OCI-LY3 (cell line): ENCODE results near the gene ANKS1B.
A peak's percentile ranks its signal among the peaks of the same experiment; 100 is the strongest.

ENCODE experiments used
- H2AFZ ChIP-seq: fragments of 200-600, 300-600 bp; shearing (Covaris generic); 2 replicates; pipeline ENCODE4 v1.6.0; 2014; ENCODE audit warnings: antibody characterized with exemption, low read depth, low read length
- H3K27ac ChIP-seq: fragments of 200-600, 300-600 bp; sonication (generic); 2 replicates; pipeline ENCODE4 v1.5.1; 2014; ENCODE audit warnings: mild to moderate bottlenecking, low read length, moderate library complexity, mixed read lengths
- H3K27me3 ChIP-seq: fragments of 200-600, 300-600 bp; sonication (generic); 2 replicates; pipeline ENCODE4 v1.6.1; 2014; ENCODE audit warnings: low read depth, low read length, mixed read lengths
- H3K36me3 ChIP-seq: fragments of 200-600, 300-600 bp; sonication (generic); replicated peaks from 2 replicates; pipeline ENCODE3; 2014; ENCODE audit warnings: low read depth, low read length, mixed read lengths
- H3K4me1 ChIP-seq: fragments of 300-600, 200-600 bp; sonication (generic); 2 replicates; pipeline ENCODE4 v1.6.1; 2014; ENCODE audit warnings: low read length, mixed read lengths
- H3K4me2 ChIP-seq: fragments of 200-600, 300-600 bp; sonication (generic); 2 replicates; pipeline ENCODE4 v1.6.1; 2014; ENCODE audit warnings: low read length, mixed read lengths
- H3K4me3 ChIP-seq: fragments of 300-600, 200-600 bp; sonication (generic); 2 replicates; pipeline ENCODE4 v1.5.1; 2014; ENCODE audit warnings: antibody characterized with exemption, mild to moderate bottlenecking, low read length, moderate library complexity
- H3K79me2 ChIP-seq: fragments of 300-600, 200-600 bp; shearing (Covaris generic); 2 replicates; pipeline ENCODE4 v1.6.1; 2014; ENCODE audit warnings: mild to moderate bottlenecking, low read length, mixed read lengths
- H3K9ac ChIP-seq: fragments of 300-600, 200-600 bp; shearing (Covaris generic); 2 replicates; pipeline ENCODE4 v1.6.0; 2014; ENCODE audit warnings: mild to moderate bottlenecking, low read length, moderate library complexity
- H3K9me3 ChIP-seq: fragments of 200-600, 300-600 bp; shearing (Covaris generic); 2 replicates; pipeline ENCODE4 v1.6.1; 2014; ENCODE audit warnings: low read length, mixed read lengths; ENCODE audit not compliant: insufficient read depth
- H4K20me1 ChIP-seq: fragments of 200-600, 300-600 bp; sonication (generic); 2 replicates; pipeline ENCODE4 v1.6.1; 2016; ENCODE audit warnings: low read length, mixed read lengths; ENCODE audit not compliant: insufficient read depth
- EZH2phosphoT487 ChIP-seq: fragments of 200-600 bp; shearing (Covaris generic); IDR thresholded peaks from 2 replicates; pipeline ENCODE4 v1.6.1; 2018; ENCODE audit warnings: antibody characterized with exemption, mixed run types, low read depth
- TF ChIP-seq, protein P1 (sequence below): fragments of 200-600, 300-600 bp; sonication (generic); IDR thresholded peaks from 2 replicates; pipeline ENCODE4 v1.5.1; 2014; ENCODE audit warnings: antibody characterized with exemption, low read length, low read depth

The ANKS1B gene

DNA sequence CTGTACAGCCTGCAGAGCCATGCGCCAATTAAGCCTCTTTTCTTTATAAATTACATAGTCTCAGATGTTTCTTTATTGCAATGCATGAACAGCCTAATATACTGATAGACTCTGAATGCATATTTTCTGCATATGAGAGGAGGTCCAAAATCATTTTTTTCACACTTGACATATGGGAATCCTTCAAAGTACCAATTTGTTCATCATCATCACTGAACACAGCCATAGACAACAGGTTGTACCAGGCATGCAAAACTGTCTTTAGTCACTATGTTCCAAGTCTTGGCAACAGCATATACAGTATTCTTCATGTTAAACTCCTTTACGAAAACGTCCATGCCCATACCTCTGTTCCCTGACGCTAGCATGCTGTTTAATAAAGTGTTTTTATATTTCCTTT, 807.9 kb downstream of the ANKS1B start:
- Histone ChIP-seq H3K9ac (no peak overlapping the region), H3K9me3 (no peaks in the 10 kb centered on the region; the same call in 1 of the 2 replicates)

DNA sequence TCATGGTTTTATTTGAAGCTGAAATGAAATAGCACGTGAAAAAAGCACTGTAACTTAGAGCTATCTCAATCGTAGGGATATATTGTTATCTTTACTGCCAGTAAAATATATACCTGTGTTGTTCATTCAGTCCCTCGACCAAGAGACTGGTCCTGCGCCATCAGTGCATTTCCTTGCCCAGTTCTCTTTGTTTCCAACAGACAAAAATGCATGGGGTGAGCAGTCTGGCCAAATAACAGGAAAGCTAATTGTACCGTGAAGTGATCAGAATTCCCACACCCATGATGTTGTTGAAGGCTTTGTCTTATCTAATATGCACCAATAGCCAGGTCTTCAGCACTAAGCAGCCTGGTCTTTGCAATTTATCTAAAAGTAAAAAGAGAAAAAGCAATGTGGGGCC, 814.3 kb downstream of the ANKS1B start:
- Histone ChIP-seq H3K27ac (no peak overlapping the region), H3K4me3 (no peak overlapping the region), H4K20me1 (no peaks in the 10 kb centered on the region), H3K4me1 (no peaks in the 10 kb centered on the region), H3K4me2 (no peak overlapping the region), H2AFZ (no peak overlapping the region), H3K27me3 (no peaks in the 10 kb centered on the region), H3K79me2 (no peaks in the 10 kb centered on the region), H3K9ac (no peak overlapping the region), H3K9me3 (no peaks in the 10 kb centered on the region), H3K36me3 (no peaks in the 10 kb centered on the region)
- TF ChIP-seq, protein P1, sequence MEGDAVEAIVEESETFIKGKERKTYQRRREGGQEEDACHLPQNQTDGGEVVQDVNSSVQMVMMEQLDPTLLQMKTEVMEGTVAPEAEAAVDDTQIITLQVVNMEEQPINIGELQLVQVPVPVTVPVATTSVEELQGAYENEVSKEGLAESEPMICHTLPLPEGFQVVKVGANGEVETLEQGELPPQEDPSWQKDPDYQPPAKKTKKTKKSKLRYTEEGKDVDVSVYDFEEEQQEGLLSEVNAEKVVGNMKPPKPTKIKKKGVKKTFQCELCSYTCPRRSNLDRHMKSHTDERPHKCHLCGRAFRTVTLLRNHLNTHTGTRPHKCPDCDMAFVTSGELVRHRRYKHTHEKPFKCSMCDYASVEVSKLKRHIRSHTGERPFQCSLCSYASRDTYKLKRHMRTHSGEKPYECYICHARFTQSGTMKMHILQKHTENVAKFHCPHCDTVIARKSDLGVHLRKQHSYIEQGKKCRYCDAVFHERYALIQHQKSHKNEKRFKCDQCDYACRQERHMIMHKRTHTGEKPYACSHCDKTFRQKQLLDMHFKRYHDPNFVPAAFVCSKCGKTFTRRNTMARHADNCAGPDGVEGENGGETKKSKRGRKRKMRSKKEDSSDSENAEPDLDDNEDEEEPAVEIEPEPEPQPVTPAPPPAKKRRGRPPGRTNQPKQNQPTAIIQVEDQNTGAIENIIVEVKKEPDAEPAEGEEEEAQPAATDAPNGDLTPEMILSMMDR, result no peak
- TF ChIP-seq EZH2phosphoT487, result no peak

More for the DNA sequence above, 807.9 kb downstream of the ANKS1B start:
- H3K79me2 ChIP-seq, result no peaks in the 10 kb centered on the region
- H3K4me2 ChIP-seq, result no peak overlapping the region
- H3K36me3 ChIP-seq, result no peaks in the 10 kb centered on the region
- no peaks in the 10 kb centered on the region for H3K4me1 ChIP-seq
- H4K20me1 ChIP-seq, result no peaks in the 10 kb centered on the region
- TF ChIP-seq EZH2phosphoT487, result no peak
- no peaks in the 10 kb centered on the region for H3K27me3 ChIP-seq
- no peak overlapping the region for H2AFZ ChIP-seq
- no peak overlapping the region for H3K27ac ChIP-seq
- H3K4me3 ChIP-seq, result no peak overlapping the region

DNA sequence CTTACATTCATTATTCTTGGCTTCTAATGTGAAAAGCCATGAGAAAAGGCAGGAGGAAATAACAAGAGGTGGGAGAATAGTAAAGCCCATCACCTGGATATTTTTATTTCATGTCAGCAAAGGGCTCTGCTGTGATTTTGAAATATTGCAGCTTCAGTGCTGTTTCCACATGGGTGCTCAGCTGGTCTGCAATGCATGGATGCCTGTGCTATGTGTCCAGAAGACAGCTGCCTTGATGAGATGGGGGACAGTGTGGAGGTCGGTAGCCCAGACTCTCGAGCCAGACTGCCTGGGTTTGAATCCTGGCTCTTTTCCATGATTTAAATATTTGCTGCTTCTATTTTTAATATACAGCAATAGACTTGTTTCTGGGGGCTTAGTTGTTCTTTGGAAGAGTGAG, 814.7 kb downstream of the ANKS1B start:
- H3K36me3 ChIP-seq, result no peaks in the 10 kb centered on the region
- H3K9ac ChIP-seq, result no peak overlapping the region

DNA sequence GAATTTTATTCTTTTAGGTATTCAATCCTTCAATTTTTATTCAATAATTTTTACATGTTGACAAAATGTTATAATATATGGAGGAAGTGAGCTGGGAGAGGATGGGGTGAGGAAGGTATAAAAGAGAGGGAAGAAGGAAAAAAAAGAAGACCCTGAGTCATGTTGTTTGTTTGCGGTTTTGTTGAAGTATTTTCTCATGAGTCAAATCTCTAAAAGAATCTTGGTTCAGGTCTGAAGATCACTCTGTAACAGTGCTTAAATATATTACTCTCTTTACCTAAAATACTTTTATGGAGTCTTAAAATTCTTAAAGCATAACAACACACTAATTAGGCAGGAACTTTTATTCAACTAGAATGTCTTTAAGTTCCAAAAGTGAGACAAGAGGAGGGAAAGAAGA, 826.8 kb downstream of the ANKS1B start:
- Histone ChIP-seq H3K79me2 (no peaks in the 10 kb centered on the region), H3K4me3 (no peak overlapping the region), H3K4me2 (no peak overlapping the region), H3K27ac (no peak overlapping the region), H3K9ac (no peak overlapping the region), H3K27me3 (0 out of 2 replicates have a peak, but pooled peaks cover 3% of the 10 kb centered on the region), H3K36me3 (no peaks in the 10 kb centered on the region), H4K20me1 (no peaks in the 10 kb centered on the region), H2AFZ (no peak overlapping the region), H3K4me1 (peaks cover 14% of the 10 kb centered on the region), H3K9me3 (no peaks in the 10 kb centered on the region)
- no peak for TF ChIP-seq EZH2phosphoT487
- TF ChIP-seq, protein P1, result no peak

More for the DNA sequence above, 814.7 kb downstream of the ANKS1B start:
- H3K79me2 ChIP-seq, result no peaks in the 10 kb centered on the region
- no peak for TF ChIP-seq EZH2phosphoT487
- TF ChIP-seq, protein P1, result no peak
- H3K4me2 ChIP-seq, result no peak overlapping the region
- H3K27me3 ChIP-seq, result no peaks in the 10 kb centered on the region
- no peak overlapping the region for H2AFZ ChIP-seq
- no peaks in the 10 kb centered on the region for H4K20me1 ChIP-seq
- H3K9me3 ChIP-seq, result no peaks in the 10 kb centered on the region
- H3K4me1 ChIP-seq, result no peaks in the 10 kb centered on the region
- no peak overlapping the region for H3K4me3 ChIP-seq
- H3K27ac ChIP-seq, result no peak overlapping the region

DNA sequence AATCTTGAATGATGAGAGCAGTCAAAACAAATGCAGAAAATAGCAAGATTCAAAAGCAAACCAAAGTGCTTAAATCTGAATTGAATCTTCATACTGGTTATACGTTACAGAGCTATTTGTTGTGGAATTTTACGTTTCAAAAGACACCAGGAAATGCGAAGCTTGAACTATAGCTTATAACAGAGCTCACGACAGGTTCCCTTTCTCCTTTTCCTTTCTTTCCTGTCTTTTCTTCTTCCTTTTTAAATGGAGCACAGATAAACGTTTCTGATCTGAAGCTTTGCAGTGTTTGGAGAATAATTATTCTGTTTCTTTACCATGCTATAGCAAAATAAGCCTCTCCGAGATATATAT, 829.8 kb downstream of the ANKS1B start:
- TF ChIP-seq EZH2phosphoT487, result no peak
- TF ChIP-seq, protein P1, result no peak
- Histone ChIP-seq H4K20me1 (no peaks in the 10 kb centered on the region), H3K9ac (no peak overlapping the region), H3K27me3 (0 out of 2 replicates have a peak, but pooled peaks cover 3% of the 10 kb centered on the region), H3K4me1 (peaks cover 16% of the 10 kb centered on the region), H3K9me3 (no peaks in the 10 kb centered on the region), H3K36me3 (no peaks in the 10 kb centered on the region), H3K79me2 (no peaks in the 10 kb centered on the region), H2AFZ (no peak overlapping the region), H3K4me2 (peak overlapping the region; percentile 70), H3K4me3 (peak overlapping the region; percentile 69), H3K27ac (no peak overlapping the region)
